Neural crest cell (in vitro differentiated cells): ENCODE data around the gene KIAA1755. TPM values are rescaled to one million over a fixed set of nuclear protein-coding genes. Genes with fewer than 3 reads are reported as not detected.

Experiments used
- DNase-seq: peaks from one replicate; pipeline ENCODE4 v3.0.0; 2021; ENCODE audit warnings: low read depth, mixed read lengths, low spot score
- H3K27ac Mint-ChIP-seq: one replicate; pipeline ENCODE4 v1.8.0; 2021; ENCODE audit warnings: mild to moderate bottlenecking, mixed read lengths; ENCODE audit not compliant: unreplicated experiment
- H3K27me3 Mint-ChIP-seq: 2 replicates; pipeline ENCODE4 v1.8.0; 2021; ENCODE audit warnings: low read depth, mild to moderate bottlenecking, mixed read lengths
- H3K36me3 Mint-ChIP-seq: 2 replicates; pipeline ENCODE4 v1.8.0; 2021; ENCODE audit warnings: low read depth, mild to moderate bottlenecking, mixed read lengths
- H3K4me1 Mint-ChIP-seq: 2 replicates; pipeline ENCODE4 v1.8.0; 2021; ENCODE audit warnings: mixed read lengths
- H3K4me3 Mint-ChIP-seq: one replicate; pipeline ENCODE4 v1.8.0; 2021; ENCODE audit warnings: mild to moderate bottlenecking, mixed read lengths
- H3K9me3 Mint-ChIP-seq: 2 replicates; pipeline ENCODE4 v1.8.0; 2021; ENCODE audit warnings: mixed read lengths
- total RNA-seq: library from RNA; stranded (reverse); gene quantifications from 2 replicates; pipeline ENCODE4 v1.2.1, GENCODE V29; 2021
- TF ChIP-seq, protein P1 (sequence below): fragments of 200-600 bp; sonication (generic); conservative IDR thresholded peaks from 2 replicates; pipeline ENCODE4 v1.5.0; 2021; ENCODE audit warnings: antibody characterized with exemption, mild to moderate bottlenecking

Gene KIAA1755
- total RNA-seq, 1 donor from 2014 or later, result 8.6 TPM

DNA sequence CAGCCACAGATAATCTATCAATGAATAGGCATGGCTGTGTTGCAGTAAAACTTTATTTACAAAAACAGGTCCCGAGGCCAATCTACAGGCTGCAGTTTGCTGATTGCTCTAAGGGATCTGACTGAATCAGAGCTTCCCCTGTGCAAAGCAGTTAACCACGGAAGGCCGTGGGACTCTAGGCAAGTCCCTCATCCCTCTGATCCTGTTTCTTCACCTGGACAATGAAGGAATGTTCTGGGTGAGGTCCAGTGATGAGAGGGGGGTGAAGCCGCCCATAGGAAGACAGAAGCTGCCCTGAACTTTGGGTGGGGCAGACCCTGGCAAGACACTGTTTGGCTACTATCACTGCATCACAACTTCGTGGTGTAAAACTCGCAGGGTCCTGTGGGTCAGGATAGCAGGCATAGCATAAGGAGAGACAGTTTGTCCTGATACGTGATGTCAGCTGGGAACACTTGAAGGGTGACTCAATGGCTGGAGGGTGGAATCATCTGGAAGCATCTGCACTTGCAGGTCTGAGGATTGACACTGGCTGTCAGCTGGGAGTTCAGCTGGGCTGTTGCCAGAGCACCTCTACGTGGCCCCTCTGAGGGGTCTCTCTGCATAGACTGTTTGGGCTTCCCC is 62.2 kb downstream of the KIAA1755 start:
- DNase-seq, result no peak
- H3K27me3 Mint-ChIP-seq, result peaks cover 4% of the 10 kb centered on the region
- H3K4me1 Mint-ChIP-seq, result peaks cover 6% of the 10 kb centered on the region
- TF ChIP-seq, protein P1, sequence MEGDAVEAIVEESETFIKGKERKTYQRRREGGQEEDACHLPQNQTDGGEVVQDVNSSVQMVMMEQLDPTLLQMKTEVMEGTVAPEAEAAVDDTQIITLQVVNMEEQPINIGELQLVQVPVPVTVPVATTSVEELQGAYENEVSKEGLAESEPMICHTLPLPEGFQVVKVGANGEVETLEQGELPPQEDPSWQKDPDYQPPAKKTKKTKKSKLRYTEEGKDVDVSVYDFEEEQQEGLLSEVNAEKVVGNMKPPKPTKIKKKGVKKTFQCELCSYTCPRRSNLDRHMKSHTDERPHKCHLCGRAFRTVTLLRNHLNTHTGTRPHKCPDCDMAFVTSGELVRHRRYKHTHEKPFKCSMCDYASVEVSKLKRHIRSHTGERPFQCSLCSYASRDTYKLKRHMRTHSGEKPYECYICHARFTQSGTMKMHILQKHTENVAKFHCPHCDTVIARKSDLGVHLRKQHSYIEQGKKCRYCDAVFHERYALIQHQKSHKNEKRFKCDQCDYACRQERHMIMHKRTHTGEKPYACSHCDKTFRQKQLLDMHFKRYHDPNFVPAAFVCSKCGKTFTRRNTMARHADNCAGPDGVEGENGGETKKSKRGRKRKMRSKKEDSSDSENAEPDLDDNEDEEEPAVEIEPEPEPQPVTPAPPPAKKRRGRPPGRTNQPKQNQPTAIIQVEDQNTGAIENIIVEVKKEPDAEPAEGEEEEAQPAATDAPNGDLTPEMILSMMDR, result no peak
- H3K27ac Mint-ChIP-seq, result peak overlapping the region; percentile 65
- H3K36me3 Mint-ChIP-seq, result no peaks in the 10 kb centered on the region
- H3K4me3 Mint-ChIP-seq, result no peak overlapping the region
- peaks cover 4% of the 10 kb centered on the region for H3K9me3 Mint-ChIP-seq

DNA sequence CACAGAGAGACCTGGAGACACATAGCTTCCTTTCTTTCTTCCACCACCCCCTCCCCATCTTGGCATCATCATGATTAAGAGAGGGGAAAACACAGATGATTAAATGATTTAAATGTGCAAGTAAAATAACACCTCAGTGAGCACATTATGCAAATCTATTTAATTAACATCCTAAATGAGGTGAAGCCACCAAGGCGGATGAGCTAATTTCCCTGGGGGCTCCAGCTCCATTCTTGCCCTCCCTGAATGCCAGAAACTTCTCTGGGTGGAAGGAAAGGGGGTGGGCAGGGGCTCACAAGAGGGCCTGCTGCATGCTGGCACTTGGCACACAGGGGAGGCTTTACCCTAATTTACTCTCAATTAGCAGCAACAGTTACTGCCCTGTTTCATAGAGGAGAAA is 62.9 kb downstream of the KIAA1755 start:
- peaks cover 6% of the 10 kb centered on the region for H3K4me1 Mint-ChIP-seq
- DNase-seq, result no peak
- H3K27ac Mint-ChIP-seq, result no peak overlapping the region
- TF ChIP-seq, protein P1, result no peak
- peaks cover 4% of the 10 kb centered on the region for H3K9me3 Mint-ChIP-seq
- no peak overlapping the region for H3K4me3 Mint-ChIP-seq
- no peaks in the 10 kb centered on the region for H3K27me3 Mint-ChIP-seq
- H3K36me3 Mint-ChIP-seq, result no peaks in the 10 kb centered on the region

DNA sequence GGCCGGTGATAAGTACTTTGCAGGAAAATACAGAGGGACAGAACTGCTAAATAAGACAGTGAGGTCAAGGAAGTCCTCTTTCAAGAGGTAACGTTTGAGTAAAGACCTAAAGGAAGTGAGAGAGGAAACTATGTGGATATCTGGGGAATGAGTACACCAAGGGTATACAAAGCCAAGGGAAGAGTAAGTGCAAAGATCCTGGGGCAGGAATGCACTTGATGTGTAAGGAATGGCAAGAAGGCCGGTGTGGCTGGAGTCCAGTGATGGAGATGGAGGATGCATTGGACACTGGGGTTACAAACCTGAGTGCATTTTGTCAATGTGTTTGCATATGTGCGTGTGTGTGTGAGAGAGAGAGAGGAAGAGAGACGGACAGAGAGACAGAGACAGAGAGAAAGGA is 63.3 kb downstream of the KIAA1755 start:
- Mint-ChIP-seq H3K27ac (no peak overlapping the region), H3K36me3 (no peaks in the 10 kb centered on the region), H3K4me3 (no peak overlapping the region), H3K9me3 (peaks cover 4% of the 10 kb centered on the region), H3K27me3 (no peaks in the 10 kb centered on the region), H3K4me1 (peaks cover 6% of the 10 kb centered on the region)
- no peak for DNase-seq
- TF ChIP-seq, protein P1, result no peak

DNA sequence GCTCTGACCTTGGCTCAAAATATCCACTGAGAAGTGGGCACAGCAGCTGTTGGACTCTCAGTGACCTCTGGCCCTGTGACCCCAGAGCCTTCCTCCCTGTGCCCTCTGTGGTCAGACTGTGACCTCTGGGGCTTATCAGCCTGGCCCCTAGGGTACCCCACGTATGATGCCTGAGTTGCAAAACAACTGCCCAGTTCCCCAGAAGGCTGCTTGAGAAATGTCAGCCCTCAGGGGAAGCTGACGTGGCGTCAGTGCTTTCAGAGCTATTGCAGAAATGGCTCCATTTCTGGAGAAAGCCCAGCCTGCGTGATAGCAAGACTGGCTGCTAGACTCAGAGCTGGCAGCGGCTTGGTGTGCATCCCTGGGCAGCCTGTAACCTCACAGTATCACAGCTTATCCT is 63.9 kb downstream of the KIAA1755 start:
- Mint-ChIP-seq H3K27me3 (no peaks in the 10 kb centered on the region), H3K4me3 (no peak overlapping the region), H3K4me1 (peaks cover 6% of the 10 kb centered on the region), H3K9me3 (peaks cover 4% of the 10 kb centered on the region), H3K36me3 (no peaks in the 10 kb centered on the region), H3K27ac (no peak overlapping the region)
- TF ChIP-seq, protein P1, result no peak
- DNase-seq, result no peak

DNA sequence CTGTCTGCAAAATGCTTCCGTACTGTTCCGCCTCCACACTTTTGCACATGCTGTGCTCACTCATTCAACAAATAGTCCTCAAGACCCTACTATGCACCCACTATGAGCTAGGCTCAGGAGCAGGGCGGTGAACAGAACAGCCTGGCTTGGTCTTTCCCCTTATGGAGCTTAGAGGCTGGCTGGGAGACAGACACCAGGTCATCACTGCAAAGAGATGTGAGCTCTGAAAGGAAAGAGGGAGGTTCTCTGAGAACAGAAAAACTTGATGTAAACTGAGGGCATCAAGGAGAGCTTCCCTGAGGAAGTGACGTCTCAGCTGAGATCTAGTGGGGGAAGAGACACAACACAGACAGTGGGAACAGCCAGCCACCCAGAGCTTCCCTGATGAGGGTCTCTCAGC is 64.5 kb downstream of the KIAA1755 start:
- H3K9me3 Mint-ChIP-seq, result peaks cover 4% of the 10 kb centered on the region
- no peaks in the 10 kb centered on the region for H3K27me3 Mint-ChIP-seq
- no peaks in the 10 kb centered on the region for H3K36me3 Mint-ChIP-seq
- H3K4me1 Mint-ChIP-seq, result peaks cover 6% of the 10 kb centered on the region
- TF ChIP-seq, protein P1, result no peak
- no peak for DNase-seq
- no peak overlapping the region for H3K4me3 Mint-ChIP-seq
- H3K27ac Mint-ChIP-seq, result peak overlapping the region; percentile 75
